Ascending aorta (tissue), 2 donors: Measurements from ENCODE around the gene SNX2. TPM values are rescaled to one million over a fixed set of nuclear protein-coding genes. Genes with fewer than 3 reads are reported as not detected.

Experiments used
- DNase-seq, 2 donors: peaks; one replicate each; pipeline ENCODE4 v3.0.0-alpha.2; 2019; ENCODE audit warnings: low spot score in 2 of 2
- H3K27ac ChIP-seq, 2 donors: fragments of 200-600 bp; sonication (generic); one replicate each; pipeline ENCODE4 v1.5.1; 2016 to 2017; ENCODE audit warnings: mild to moderate bottlenecking in 1 of 2
- H3K27me3 ChIP-seq: fragments of 200-600 bp; sonication (generic); one replicate; pipeline ENCODE4 v1.5.1; 2017
- H3K36me3 ChIP-seq, 2 donors: fragments of 200-600 bp; sonication (generic); one replicate each; pipeline ENCODE4 v1.5.1; 2016
- H3K4me1 ChIP-seq, 2 donors: fragments of 200-600 bp; sonication (generic); one replicate each; pipeline ENCODE4 v1.5.1; 2016 to 2017; ENCODE audit warnings: mild to moderate bottlenecking in 1 of 2
- H3K4me3 ChIP-seq, 2 donors: fragments of 200-600 bp; sonication (generic); one replicate each; pipeline ENCODE4 v1.5.1; 2016 to 2017; ENCODE audit warnings: mild to moderate bottlenecking in 1 of 2
- H3K9me3 ChIP-seq, 2 donors: fragments of 200-600 bp; sonication (generic); one replicate each; pipeline ENCODE4 v1.5.1; 2016
- CTCF ChIP-seq, 3 experiments: fragments of 200-600 bp in 2 of 3; fragments of 450-650 bp in 1 of 3; sonication (generic) in 2 of 3; IDR thresholded peaks; one replicate each; pipeline ENCODE4 v1.5.1; 2016 to 2019; ENCODE audit warnings: antibody characterized with exemption in 3 of 3, mild to moderate bottlenecking in 1 of 3, moderate library complexity in 1 of 3
- intact Hi-C: fragments of 100-400 bp; cut with DNase I; formaldehyde crosslinking; loops from one replicate; pipeline ENCODE4 v1.15.1; 2023
- total RNA-seq: library from RNA; depleted of rRNA; stranded (reverse); fragments of >200 nt; gene quantifications from one replicate; pipeline ENCODE4 v1.1.0, GENCODE V29; 2016

SNX2 gene
- total RNA-seq, 1 donor from 2014 or later = 15.6 TPM

GRCh38 chr5:122864842-122865241, 90.0 kb downstream of the SNX2 start:
- no peak for DNase-seq
- no peaks in the 10 kb centered on the region for H3K4me1 ChIP-seq
- intact Hi-C loops = no loop called here

GRCh38 chr5:122870219-122870856, 95.5 kb downstream of the SNX2 start:
- DNase-seq = no peak
- Histone ChIP-seq H3K36me3 (peaks cover 0 to 16% of the 10 kb centered on the region in 2 donors), H3K4me3 (no peak overlapping the region), H3K4me1 (no peaks in the 10 kb centered on the region), H3K27me3 (no peaks in the 10 kb centered on the region), H3K27ac (no peak overlapping the region), H3K9me3 (no peaks in the 10 kb centered on the region)
- intact Hi-C loops = no loop called here
- no peak for TF ChIP-seq CTCF (IDR thresholded peaks at IDR 0.05)

More at GRCh38 chr5:122864842-122865241, 90.0 kb downstream of the SNX2 start:
- Histone ChIP-seq H3K27ac (no peak overlapping the region), H3K4me3 (no peak overlapping the region), H3K36me3 (peaks cover 0 to 16% of the 10 kb centered on the region in 2 donors), H3K9me3 (no peaks in the 10 kb centered on the region), H3K27me3 (no peaks in the 10 kb centered on the region)
- no peak for TF ChIP-seq CTCF (IDR thresholded peaks at IDR 0.05)

- Histone ChIP-seq H3K27me3 (no peaks in the 10 kb centered on the region), H3K9me3 (no peaks in the 10 kb centered on the region), H3K36me3 (peaks cover 0 to 12% of the 10 kb centered on the region in 2 donors), H3K27ac (no peak overlapping the region), H3K4me3 (no peak overlapping the region), H3K4me1 (no peaks in the 10 kb centered on the region)
- TF ChIP-seq CTCF (IDR thresholded peaks at IDR 0.05) = no peak
- no peak for DNase-seq
- intact Hi-C loops = no loop called here
Measured at GRCh38 chr5:122871661-122872060, 96.8 kb downstream of the SNX2 start.

GRCh38 chr5:122874179-122874875, 99.4 kb downstream of the SNX2 start:
- TF ChIP-seq CTCF (IDR thresholded peaks at IDR 0.05) = no peak
- H3K4me1 ChIP-seq = no peaks in the 10 kb centered on the region
- no peak for DNase-seq
- H3K27me3 ChIP-seq = no peaks in the 10 kb centered on the region
- no peaks in the 10 kb centered on the region for H3K9me3 ChIP-seq
- intact Hi-C loops = no loop called here
- H3K36me3 ChIP-seq = no peaks in the 10 kb centered on the region
- no peak overlapping the region for H3K4me3 ChIP-seq
- no peak overlapping the region for H3K27ac ChIP-seq

- Histone ChIP-seq H3K27ac (no peak overlapping the region), H3K36me3 (no peaks in the 10 kb centered on the region), H3K9me3 (no peaks in the 10 kb centered on the region), H3K27me3 (no peaks in the 10 kb centered on the region), H3K4me3 (no peak overlapping the region), H3K4me1 (no peaks in the 10 kb centered on the region)
- no peak for TF ChIP-seq CTCF (IDR thresholded peaks at IDR 0.05)
- no peak for DNase-seq
- intact Hi-C loops = no loop called here
Measured at GRCh38 chr5:122877518-122877917, 102.6 kb downstream of the SNX2 start.
